Measurements from ENCODE around the gene TOP3A.

TOP3A gene

DNA sequence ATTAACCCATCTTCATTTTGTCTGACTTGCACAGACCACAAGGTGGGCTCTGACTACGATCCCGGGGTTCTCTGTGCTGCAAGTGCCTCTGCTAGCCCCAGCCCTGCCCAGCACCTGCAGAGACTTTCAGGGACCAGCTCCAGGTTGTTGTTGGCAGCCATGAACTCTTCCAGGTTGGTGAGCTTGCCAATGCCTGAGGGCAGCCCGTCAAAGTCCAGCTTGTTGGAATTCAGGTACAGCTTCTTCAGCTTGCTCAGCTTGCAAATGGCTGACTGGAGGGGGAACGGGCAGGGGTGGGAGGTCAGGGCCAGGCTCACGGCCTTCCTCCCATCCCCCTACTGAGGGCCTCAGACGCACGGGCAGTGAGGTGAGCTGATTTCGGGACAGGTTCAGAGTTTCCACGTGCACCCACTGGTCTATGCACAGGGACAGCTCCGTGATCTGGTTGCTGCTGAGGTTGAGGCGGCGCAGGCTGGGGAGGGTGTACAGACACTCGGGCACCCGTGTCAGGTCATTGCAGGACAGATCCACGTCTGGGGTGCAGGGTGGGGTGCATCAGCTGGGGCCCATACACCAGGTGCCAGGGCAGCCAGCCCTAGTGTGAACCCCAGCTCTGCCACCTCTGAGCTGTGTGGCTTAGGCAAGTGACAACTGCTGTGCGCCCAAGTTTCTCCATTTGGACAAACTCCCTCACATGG lies 61.5 kb downstream of the TOP3A start:
- DNase-seq (ENCODE audit: low spot score): no peak

DNA sequence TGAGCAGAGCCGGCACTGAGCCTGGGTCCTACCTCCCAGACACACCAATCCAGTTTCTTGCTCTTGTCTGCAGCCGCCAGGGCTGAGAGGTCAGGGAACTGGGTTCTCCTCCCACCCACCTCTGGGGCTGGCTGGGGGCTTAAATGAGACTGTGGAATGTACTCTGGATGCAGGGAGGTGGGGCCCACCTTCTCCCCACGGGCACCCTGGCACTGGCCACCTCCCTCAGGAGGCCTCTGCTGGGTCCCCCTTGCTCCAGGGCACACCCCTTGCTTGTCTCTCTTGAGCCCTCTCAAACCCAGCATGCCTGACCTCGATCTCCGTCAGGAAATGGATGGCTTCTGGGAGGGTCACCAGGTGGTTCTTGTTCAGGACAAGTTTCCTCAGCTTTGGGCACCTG lies 62.6 kb downstream of the TOP3A start:
- DNase-seq (ENCODE audit: low spot score): no peak

DNA sequence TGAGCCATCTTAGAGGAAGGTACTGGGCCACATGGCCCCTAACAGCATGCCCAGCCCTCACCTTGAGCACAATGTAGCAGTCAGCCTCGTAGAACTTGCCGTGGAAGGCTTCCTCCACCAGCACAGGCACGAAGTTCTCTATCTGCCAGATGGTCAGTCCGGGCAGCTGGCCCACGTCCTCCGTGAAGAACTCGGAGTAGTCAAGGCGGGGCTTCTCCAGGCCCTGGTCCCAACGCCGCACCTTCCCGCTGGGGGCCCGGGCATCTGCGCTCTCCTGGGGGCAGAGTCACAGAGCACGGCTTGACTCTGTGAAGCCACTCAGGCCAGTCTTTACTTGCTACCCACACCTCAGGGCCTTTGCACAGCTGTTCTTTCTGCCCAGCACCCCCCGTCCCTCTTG lies 63.6 kb downstream of the TOP3A start:
- no peak for DNase-seq (ENCODE audit: low spot score)

DNA sequence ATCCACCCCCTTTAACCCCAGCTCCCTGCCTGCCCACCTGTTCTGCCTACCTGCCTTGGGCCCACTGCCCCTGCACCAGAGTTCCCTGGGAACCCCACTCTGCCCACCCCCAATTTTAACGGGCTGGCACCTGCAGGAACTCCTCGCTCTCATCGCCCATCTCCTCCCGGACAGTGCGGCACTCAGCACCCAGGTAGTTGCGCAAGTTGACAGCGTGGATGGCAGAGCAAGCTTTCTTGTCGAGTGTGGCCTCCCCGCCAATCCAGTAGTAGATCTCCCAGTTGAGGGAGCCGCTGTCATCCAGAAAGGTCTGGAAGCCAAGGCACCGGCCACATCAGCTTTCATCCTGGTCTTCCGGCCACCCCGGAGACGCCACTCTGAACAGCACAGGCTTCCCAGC lies 64.1 kb downstream of the TOP3A start:
- no peak for DNase-seq (ENCODE audit: low spot score)

DNA sequence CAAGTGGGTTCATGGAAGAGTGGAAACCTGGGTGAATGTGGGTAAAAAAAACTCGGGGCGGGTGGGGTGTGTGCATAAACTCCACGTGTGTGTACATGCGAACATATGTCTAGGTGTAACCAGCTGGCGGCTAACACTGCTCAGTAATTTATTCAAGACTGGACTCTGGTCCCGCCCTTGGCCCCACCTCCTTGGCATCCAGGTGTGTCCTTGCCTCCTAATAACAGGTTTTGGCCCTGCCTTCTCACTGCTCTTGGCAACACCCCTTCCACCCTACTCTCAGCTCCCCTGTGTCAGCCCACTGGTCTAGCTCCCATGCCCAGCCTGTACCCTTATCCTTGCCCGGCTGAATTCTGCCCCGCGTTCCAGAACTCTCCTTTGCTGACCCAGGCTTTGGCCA lies 64.5 kb downstream of the TOP3A start:
- no peak for DNase-seq (ENCODE audit: low spot score)

DNA sequence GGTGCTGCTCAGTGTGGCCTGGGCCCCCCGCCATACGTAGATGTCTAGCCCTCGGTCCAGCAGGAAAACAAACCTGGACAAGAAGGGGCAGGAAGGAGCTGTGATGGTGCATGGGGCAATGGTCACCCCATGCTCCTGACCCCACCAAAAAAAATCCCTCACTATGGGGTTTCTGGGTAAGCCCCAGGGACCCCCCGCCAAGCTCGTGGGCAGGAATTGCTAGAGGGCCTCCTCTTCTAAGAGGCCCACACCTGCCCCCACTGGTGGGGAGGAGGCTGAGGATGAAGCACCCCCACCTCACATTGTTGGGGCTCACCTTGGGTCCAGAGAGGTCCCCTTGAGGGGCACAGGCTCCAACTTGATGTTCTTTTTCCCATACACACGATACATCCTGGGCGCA lies 66.0 kb downstream of the TOP3A start:
- no peak for DNase-seq (ENCODE audit: low spot score)

DNA sequence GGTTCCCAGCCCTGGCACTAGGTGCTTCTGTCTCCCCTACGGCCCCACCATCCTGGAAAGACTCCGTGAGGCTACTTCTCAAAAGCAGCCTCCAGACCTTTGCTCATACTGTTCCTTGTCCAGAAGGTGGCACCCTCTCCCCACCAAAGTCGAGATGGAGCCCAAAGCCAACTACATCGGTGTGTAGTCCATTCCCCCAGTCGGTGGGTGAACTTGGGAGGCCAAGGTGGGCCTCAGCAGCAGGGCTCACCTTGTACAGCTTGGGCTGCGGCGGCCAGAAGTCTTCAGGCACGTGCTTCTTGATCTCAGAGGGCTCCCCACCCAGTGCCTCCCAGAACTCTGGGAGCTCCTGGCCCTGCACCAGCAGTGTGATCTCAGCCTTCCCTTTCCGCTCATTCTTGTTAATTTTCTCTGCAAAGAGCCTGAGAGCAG lies 66.5 kb downstream of the TOP3A start:
- peak; percentile 74 for DNase-seq (ENCODE audit: low spot score)

DNA sequence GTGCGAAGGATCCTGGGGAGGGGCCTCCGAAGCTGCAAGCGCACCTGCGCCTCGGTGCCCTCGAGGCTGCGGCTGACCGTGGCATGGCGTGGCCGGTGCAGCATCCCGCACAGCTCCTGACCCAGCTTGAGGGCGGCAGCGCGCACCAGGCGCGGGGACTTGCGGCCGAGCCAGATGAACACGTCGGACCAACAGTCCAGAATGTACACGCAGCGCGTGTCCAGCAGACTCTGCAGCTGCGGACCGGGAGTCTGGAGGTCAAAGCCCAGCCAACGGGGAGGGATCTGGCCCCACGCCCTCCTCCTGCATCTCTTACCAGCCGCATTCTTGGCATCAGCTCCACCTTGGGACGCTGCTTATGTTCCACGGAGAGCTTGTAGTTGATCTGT lies 67.2 kb downstream of the TOP3A start:
- no peak for DNase-seq (ENCODE audit: low spot score)

DNA sequence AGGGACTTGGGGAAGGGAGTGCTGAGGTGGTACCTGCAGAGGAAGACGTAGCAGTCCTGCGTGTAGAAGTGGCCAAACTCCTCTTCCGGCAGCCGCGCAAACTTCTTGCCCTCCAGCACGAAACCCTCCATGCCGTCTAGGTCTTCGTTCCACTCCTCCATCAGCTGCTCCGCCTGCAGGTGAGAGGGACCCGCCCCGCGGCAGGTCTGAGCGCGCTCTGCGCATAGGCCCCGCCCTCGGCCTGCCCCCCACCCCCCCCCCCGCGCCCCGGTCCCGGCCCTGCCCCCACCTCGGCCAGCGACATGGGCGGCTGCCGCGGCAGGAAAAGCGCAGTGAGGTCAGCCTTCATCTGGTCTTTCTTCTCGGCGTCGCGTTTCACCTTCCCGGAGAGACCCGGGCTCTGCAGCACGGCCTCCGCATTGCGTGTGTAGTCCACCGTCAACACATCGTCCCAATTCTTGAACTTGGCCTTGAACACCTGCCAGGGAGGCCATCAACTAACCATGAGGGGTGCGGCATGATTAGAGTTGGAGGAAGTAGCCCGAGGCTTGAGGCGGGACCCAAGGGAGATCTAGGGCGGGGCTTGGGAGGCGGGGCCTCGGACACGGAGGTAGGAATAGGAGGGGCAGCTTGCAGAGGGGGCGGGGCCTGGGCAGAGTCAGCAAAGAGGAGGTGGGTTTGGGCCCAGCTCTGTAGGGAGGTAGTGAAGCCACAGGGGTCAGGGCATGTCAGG lies 67.7 kb downstream of the TOP3A start:
- DNase-seq (ENCODE audit: low spot score): no peak

DNA sequence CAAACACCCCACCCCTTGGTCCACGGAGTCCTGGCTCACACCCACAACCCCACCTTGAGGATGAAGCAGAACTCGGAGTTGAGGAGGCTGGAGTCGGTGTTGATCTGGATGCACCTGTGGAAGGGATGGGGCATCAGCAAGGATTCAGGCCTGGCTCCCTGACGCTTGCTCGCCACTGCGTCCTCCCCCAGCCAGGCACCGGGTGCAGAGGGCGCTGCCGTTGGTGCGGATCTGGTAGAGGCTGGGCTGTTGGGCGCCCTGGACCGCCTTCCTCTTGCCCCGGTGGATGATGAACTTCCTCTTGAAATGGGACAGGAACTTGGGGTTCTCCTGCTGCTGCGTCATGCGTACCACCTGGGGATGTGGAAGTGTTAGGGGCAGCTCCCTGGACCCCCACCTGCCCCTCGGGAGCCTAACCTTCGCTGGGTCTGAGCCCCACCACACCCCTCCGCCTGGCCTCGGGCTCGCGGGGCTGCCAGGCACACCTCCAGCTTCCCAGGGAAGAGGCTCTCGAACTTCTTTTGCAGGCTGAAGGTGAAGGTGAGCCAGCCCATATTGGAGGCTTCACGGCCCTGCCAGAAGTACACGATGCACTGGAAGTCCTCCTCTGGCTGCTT lies 68.6 kb downstream of the TOP3A start:
- no peak for DNase-seq (ENCODE audit: low spot score)

DNA sequence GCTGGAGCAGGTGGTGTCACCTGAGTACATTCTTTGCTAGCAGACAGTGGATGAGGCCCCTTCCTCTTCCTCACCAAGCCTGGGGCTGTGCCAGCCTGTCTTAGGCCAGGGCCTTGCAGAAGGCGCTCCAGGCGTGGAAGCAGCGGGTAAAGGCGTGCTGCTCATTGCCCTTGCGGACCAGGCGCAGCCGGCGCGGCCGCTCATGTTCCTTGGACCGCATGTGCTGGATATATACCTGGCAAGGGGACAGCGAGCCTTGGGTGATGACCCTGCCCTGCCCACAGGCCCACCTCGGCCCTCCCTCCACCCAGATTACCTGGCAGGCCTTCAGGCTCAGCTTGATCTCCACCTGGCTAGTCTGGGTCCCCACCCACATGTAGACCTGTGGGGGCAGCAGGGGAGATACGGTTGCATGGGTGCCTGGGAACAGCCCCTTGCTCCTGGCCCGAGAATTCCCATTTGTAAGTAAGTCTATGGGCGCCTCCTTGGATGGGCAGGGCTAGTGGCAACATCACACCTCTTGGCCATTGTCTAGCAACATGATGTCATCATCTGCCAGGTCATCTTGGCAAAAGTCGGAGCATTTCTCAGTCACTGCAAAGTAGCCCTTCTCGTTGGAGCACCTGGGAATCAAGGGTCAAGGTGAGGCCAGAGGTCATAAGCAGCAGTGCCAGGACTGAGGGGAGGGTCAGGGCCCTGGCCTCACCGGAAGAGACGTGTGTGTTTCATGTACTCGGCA lies 69.6 kb downstream of the TOP3A start:
- DNase-seq (ENCODE audit: low spot score): no peak

DNA sequence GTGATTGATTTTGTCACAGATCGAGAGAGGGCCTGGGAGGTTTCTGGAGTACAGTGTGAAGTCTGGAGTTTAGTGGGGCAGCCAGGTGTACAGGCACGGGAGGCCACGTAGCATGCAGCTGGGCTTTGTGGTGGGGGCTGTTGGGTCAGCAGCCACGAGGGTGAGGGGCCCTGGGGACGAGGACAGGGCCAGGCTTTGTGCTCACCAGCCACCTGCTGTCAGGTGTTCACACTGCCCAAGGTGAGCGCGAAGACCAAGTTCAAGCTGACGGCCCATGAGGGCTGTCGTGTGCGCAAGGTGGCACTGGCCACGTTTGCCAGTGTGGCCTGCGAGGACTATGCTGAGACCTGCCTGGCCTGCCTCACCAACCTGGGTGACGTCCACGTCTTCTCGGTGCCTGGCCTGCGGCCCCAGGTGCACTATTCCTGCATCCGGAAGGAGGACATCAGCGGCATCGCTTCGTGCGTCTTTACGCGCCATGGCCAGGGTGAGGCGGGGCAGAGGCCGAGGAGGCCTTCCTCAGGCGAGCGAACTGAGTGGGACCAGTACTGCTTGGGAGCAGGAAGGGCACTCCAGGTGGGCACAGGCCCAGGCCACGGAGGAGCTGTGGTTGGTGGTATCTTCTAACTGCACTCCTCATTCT lies 73.4 kb downstream of the TOP3A start:
- DNase-seq (ENCODE audit: low spot score): no peak

DNA sequence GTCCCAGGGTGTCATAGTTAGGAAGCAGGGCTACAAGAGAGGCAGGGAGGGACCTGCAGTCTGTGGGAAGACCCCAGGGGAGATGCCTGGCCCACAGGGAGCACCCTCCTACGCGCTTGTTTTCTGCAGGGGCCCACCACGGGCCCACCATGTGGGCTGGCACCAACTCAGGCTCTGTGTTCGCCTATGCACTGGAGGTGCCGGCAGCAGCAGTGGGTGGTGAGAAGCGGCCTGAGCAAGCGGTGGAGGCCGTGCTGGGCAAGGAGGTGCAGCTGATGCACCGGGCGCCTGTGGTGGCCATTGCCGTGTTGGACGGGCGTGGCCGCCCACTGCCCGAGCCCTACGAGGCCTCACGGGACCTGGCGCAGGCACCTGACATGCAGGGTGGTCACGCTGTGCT lies 74.3 kb downstream of the TOP3A start:
- DNase-seq (ENCODE audit: low spot score): no peak

DNA sequence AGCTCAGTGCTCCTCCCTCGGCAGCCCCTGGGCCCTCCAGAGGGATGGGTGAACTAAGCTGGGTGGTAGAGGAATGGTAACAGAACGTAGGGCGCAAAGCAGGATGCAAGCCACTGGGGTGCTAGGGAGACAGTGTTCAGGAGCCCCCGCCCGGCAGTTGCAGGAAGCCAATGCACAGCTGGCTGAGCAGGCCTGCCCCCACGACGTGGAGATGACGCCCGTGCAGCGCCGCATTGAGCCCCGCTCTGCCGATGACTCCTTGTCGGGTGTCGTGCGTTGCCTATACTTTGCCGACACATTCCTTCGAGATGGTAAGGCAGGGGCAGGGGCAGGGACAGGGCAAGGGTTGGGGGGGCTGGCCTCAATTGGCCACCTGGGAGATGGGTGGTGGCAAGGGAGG lies 76.5 kb downstream of the TOP3A start:
- no peak for DNase-seq (ENCODE audit: low spot score)

DNA sequence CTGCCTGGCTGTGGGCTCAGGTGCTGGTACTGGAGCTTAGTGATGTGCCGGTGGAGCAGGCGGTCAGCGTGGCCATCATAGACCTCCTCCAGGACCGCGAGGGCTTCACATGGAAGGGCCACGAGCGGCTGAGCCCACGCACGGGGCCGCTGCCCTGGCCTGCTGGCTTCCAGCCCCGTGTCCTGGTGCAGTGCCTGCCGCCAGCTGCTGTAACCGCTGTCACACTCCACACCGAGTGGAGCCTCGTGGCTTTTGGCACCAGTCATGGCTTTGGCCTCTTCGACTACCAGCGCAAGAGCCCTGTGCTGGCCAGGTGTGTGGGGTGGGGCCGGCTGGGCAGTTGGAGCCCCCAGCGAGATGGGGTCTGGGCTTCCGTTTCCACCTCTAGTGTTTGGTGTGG lies 77.3 kb downstream of the TOP3A start:
- no peak for DNase-seq (ENCODE audit: low spot score)

DNA sequence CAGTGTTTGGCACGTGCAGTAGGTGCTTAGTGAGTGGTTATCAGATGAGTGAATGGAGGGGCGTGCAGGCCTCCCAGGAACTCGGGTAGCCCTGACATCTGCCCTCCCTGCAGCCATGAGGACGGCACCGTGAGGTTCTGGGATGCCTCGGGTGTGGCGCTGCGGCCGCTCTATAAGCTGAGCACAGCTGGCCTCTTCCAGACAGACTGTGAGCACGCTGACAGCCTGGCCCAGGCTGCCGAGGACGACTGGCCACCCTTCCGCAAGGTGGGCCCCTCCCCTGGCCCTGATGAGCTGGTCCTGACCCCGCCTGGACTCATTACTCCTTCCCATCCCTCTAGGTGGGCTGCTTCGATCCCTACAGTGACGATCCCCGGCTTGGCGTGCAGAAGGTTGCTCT lies 78.3 kb downstream of the TOP3A start:
- DNase-seq (ENCODE audit: low spot score): no peak

DNA sequence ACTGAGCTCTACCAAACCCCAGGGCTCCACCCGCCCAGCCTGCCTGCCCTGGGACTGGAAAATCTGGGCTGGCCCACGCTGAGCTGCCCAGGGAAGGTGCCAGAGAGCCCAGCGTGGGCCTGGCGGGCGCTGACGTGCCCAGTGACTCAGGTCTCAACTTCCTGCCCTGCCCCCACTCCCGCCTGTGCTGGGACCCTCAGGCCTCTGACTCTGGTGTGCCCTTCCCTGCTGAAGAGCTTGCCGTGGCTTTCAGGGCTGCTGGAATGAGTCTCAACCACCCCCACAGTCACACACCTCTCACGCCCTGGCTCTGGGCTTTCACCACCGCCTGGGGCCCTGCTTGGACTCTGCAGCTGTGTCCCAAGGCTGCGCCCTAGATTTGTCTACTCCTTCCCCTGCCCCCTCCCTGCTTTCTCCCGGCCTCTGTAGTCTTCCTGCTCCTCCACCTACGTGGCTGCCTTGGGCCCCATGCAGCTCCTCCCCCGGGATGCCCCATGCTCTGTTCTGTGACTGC lies 79.0 kb downstream of the TOP3A start:
- no peak for DNase-seq (ENCODE audit: low spot score)

DNA sequence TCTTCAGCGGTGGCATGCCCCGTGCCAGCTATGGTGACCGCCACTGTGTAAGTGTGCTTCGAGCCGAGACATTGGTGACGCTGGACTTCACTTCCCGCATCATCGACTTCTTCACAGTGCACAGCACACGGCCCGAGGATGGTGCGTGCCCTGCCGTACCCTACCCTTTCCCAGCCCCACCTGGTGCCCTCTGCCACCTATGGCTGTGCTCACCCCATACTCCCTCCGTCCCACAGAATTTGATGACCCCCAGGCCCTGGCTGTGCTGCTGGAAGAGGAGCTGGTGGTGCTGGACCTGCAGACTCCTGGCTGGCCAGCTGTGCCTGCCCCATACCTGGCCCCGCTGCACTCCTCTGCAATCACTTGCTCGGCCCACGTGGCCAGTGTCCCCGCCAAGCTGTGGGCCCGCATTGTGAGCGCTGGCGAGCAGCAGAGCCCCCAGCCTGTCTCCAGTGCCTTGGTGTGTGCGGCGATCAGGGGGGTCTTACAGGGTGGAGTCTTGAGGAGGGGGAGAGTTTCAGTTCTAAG lies 79.9 kb downstream of the TOP3A start:
- no peak for DNase-seq (ENCODE audit: low spot score)

DNA sequence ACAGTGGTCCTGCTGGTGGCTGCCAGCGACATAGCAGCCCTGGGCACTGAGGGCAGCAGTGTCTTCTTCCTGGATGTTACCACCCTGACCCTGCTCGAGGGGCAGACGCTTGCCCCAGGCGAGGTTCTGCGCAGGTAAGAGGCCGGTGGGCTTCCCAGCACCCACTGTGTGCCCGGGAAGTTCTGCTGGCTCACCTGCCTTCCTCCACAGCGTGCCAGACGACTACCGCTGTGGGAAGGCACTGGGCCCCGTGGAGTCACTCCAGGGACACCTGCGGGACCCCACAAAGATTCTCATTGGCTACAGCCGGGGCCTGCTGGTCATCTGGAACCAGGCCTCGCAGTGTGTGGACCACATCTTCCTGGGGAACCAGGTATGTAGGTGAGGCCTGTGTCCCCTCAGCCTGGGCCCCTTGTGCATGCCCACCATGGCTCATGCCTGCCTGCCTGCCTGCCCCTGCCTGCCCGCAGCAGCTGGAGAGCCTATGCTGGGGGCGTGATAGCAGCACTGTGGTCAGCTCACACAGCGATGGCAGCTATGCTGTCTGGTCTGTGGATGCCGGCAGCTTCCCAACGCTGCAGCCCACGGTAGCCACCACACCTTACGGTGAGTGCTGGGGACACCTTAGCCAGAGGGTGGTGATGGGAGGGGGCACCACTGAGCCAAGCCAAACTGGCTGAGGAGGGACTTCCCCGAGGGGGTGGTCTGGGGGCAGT lies 80.8 kb downstream of the TOP3A start:
- DNase-seq (ENCODE audit: low spot score): no peak

DNA sequence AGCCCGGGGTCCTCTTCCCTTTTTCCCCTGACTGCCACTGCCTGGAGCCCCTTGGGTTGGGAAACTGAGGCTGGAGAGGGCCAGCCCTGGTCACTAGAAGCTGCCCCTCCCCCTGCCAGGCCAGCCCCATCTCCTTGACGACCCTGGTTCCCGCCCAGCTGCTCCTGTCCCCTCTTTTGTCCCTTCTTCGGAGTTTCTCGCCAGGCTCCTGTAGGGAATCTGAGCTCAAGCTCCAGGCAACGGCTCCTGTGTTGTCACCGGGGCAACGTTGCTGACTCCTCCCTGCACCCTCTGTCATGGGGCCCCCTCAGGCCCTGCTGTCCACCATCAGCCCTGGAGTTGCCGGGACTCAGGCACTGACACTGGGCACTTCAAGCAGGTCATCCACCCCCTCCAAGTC lies 83.6 kb downstream of the TOP3A start:
- no peak for DNase-seq (ENCODE audit: low spot score)

Measured in RKO (cell line).